Measurements from ENCODE around the gene NFILZ. TPM values are rescaled to one million over a fixed set of nuclear protein-coding genes. Genes with fewer than 3 reads are reported as not detected.

The NFILZ gene
- total RNA-seq, 1 donor from 2014 or later, result not detected

- peaks cover 20% of the 10 kb centered on the region for H3K36me3 Mint-ChIP-seq (ENCODE audit: low read depth, unreplicated experiment)
- no peak overlapping the region for H3K27ac Mint-ChIP-seq (ENCODE audit: unreplicated experiment)
- peak overlapping the region; percentile 79 for H3K4me3 Mint-ChIP-seq (ENCODE audit: unreplicated experiment)
- no peaks in the 10 kb centered on the region for H3K9me3 Mint-ChIP-seq (ENCODE audit: unreplicated experiment)
- H3K4me1 Mint-ChIP-seq (ENCODE audit: unreplicated experiment), result peaks cover 17% of the 10 kb centered on the region
- peaks cover 24% of the 10 kb centered on the region for H3K27me3 Mint-ChIP-seq (ENCODE audit: unreplicated experiment)
- no peak for DNase-seq (ENCODE audit: low spot score)
- TF ChIP-seq CTCF (IDR thresholded peaks at IDR 0.05; ENCODE audit: unreplicated experiment), result no peak
Measured at GRCh38 chr19:8611391-8611876, 19.0 kb upstream of the NFILZ start.

GRCh38 chr19:8611877-8612806 lies 18.3 kb upstream of the NFILZ start:
- Mint-ChIP-seq H3K36me3 (ENCODE audit: low read depth, unreplicated experiment) (peaks cover 13% of the 10 kb centered on the region), H3K9me3 (ENCODE audit: unreplicated experiment) (no peaks in the 10 kb centered on the region), H3K27me3 (ENCODE audit: unreplicated experiment) (peaks cover 21% of the 10 kb centered on the region), H3K4me1 (ENCODE audit: unreplicated experiment) (peaks cover 17% of the 10 kb centered on the region), H3K4me3 (ENCODE audit: unreplicated experiment) (no peak overlapping the region), H3K27ac (ENCODE audit: unreplicated experiment) (no peak overlapping the region)
- no peak for DNase-seq (ENCODE audit: low spot score)
- TF ChIP-seq CTCF (IDR thresholded peaks at IDR 0.05; ENCODE audit: unreplicated experiment), result no peak

- no peak overlapping the region for H3K4me3 Mint-ChIP-seq (ENCODE audit: unreplicated experiment)
- peaks cover 10% of the 10 kb centered on the region for H3K36me3 Mint-ChIP-seq (ENCODE audit: low read depth, unreplicated experiment)
- no peak overlapping the region for H3K27ac Mint-ChIP-seq (ENCODE audit: unreplicated experiment)
Measured at GRCh38 chr19:8612807-8613171, 17.6 kb upstream of the NFILZ start.

GRCh38 chr19:8614455-8614854 lies 16.0 kb upstream of the NFILZ start:
- no peak for TF ChIP-seq CTCF (IDR thresholded peaks at IDR 0.05; ENCODE audit: unreplicated experiment)
- Mint-ChIP-seq H3K27me3 (ENCODE audit: unreplicated experiment) (peaks cover 10% of the 10 kb centered on the region), H3K36me3 (ENCODE audit: low read depth, unreplicated experiment) (peaks cover 6% of the 10 kb centered on the region), H3K27ac (ENCODE audit: unreplicated experiment) (no peak overlapping the region), H3K4me3 (ENCODE audit: unreplicated experiment) (no peak overlapping the region), H3K9me3 (ENCODE audit: unreplicated experiment) (no peaks in the 10 kb centered on the region), H3K4me1 (ENCODE audit: unreplicated experiment) (peaks cover 7% of the 10 kb centered on the region)
- DNase-seq (ENCODE audit: low spot score), result no peak

More at GRCh38 chr19:8612807-8613171, 17.6 kb upstream of the NFILZ start:
- Mint-ChIP-seq H3K27me3 (ENCODE audit: unreplicated experiment) (peaks cover 18% of the 10 kb centered on the region), H3K4me1 (ENCODE audit: unreplicated experiment) (peaks cover 17% of the 10 kb centered on the region), H3K9me3 (ENCODE audit: unreplicated experiment) (no peaks in the 10 kb centered on the region)
- no peak for DNase-seq (ENCODE audit: low spot score)
- TF ChIP-seq CTCF (IDR thresholded peaks at IDR 0.05; ENCODE audit: unreplicated experiment), result no peak

- H3K36me3 Mint-ChIP-seq (ENCODE audit: low read depth, unreplicated experiment), result peaks cover 2% of the 10 kb centered on the region
- peaks cover 3% of the 10 kb centered on the region for H3K4me1 Mint-ChIP-seq (ENCODE audit: unreplicated experiment)
- no peak overlapping the region for H3K4me3 Mint-ChIP-seq (ENCODE audit: unreplicated experiment)
- DNase-seq (ENCODE audit: low spot score), result no peak
- H3K27me3 Mint-ChIP-seq (ENCODE audit: unreplicated experiment), result peaks cover 5% of the 10 kb centered on the region
- no peak for TF ChIP-seq CTCF (IDR thresholded peaks at IDR 0.05; ENCODE audit: unreplicated experiment)
- no peak overlapping the region for H3K27ac Mint-ChIP-seq (ENCODE audit: unreplicated experiment)
- no peaks in the 10 kb centered on the region for H3K9me3 Mint-ChIP-seq (ENCODE audit: unreplicated experiment)
Measured at GRCh38 chr19:8615024-8615423, 15.4 kb upstream of the NFILZ start.
